HG03060 (cell line): ENCODE measurements around the gene DUOX1.

ENCODE experiments used
- ATAC-seq: cut with Tn5 transposase; IDR thresholded peaks from one replicate; pipeline ENCODE4 v1.9.1; 2021; ENCODE audit warnings: low read depth, moderate number of reproducible peaks; ENCODE audit not compliant: unreplicated experiment

Gene DUOX1

DNA sequence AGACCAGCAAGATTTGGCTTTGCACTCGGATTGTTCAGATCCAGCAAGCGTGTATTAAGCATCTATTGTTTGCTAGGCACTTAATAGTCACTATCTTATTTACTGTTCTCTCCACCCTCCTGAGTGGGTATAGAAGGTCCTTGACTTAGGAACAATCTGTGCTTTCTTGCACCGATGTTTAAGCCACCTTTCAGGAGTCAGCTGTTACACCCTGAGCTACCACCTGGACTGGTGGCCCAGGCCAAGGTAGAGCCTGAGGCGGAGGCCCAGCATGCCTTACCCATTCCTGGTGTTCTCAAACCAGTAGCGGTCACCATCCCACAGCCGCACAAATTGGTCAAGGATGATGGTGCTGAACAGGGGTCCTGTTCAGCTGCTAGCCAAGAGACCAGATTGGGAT, 10.0 kb downstream of the DUOX1 start:
- ATAC-seq = no peak

DNA sequence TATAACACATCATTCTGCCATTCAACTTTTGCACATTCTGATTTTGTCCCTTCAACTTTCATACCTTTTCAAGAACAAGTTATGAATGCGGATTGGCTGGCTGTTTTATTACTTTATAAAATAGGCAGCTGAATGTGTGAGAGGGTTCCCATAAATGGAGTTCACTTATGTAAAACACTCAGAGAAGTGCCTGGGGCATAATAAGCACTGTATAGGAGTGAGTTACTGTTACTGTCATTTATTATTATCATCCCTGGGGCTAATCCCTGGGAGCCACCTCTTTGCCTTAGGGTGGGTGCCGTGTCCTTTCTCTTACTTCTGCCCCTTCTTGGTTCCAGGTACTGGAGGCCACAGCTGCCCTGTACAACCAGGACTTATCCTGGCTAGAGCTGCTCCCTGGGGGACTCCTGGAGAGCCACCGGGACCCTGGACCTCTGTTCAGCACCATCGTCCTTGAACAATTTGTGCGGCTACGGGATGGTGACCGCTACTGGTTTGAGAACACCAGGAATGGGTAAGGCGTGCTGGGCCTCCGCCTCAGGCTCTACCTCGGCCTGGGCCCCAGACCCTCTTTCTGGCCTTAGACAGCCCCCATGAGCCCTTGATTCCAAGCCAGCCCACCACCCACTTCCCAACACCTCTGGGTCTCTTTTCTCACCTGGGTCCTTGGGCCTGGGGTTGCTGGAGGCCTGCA, 10.9 kb downstream of the DUOX1 start:
- ATAC-seq = no peak

DNA sequence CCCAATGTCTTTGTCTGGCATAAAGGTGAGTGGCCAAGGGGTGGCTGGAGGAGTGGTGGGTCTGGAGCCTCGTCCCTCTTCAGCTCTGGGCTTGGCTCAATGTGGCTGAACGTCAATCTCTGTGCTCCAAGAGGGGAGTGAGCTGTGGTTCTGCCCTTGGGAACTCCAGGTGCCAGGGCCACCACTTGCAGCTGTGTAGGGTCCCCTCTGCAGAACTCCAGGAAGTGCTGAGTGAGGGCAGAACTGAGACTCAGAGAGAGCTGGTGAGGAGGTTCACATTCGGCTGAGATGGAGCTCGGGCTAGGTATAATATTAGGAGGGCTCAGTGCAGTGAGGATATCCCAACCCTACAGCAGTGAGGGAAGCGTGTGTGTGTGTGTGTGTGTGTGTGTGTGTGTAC, 11.6 kb downstream of the DUOX1 start:
- no peak for ATAC-seq

DNA sequence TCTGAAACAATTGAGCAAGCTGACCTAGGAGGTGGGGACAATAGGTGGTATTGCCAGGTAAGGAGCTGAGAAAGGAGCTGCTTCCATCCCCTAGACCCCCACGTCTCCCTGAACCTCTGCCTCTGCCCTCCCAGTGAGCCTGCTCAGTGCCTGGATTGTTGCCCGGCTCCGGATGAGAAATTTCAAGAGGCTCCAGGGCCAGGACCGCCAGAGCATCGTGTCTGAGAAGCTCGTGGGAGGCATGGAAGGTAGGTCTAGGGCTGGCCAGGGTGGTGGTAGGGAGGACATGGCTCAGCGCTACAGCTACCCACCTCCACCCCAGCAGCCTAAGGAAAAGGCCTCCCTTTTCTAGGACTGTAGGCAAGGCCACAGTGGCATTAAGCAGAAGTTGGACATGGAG, 13.3 kb downstream of the DUOX1 start:
- no peak for ATAC-seq

DNA sequence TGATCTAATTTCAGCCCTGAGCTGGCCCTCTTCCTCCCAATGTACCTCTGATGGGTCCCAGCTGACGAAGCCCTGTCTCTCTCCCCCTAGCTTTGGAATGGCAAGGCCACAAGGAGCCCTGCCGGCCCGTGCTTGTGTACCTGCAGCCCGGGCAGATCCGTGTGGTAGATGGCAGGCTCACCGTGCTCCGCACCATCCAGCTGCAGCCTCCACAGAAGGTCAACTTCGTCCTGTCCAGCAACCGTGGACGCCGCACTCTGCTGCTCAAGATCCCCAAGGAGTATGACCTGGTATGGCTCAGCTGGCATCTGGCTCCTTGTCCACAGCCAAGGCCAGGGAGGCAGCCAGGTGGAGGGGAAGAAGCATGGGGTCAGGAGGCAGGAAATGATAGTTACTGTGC, 14.2 kb downstream of the DUOX1 start:
- ATAC-seq = no peak

DNA sequence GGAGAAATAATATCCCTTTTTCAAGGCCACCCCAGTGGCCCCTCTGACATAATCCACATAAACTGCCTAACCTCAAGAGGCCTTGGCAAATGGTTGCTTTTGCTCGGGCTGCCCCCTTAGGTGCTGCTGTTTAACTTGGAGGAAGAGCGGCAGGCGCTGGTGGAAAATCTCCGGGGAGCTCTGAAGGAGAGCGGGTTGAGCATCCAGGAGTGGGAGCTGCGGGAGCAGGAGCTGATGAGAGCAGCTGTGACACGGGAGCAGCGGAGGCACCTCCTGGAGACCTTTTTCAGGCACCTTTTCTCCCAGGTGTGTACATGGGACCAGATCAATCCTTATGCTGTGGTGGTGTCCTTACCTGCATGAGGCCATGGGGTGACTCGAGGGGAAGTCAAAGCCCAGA, 15.0 kb downstream of the DUOX1 start:
- ATAC-seq = no peak

DNA sequence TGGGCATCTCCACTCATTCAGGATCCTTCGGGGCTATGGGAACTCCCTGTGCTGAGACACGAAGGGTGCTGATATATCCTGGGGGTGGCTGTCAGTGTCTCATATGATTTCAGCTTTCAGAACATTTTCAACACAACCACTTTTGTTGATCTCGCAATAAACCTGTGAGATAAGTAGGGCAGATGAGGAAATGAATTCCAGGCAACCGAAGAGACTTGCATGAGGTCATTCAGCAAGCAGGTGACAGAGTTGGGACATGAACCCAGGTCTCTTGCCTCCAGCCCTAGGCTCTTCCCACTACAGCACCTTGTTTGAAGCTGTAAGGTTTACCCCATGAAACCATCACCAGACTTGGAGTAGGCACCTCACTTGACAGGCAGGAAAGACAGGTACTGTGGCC, 16.6 kb downstream of the DUOX1 start:
- ATAC-seq = no peak

DNA sequence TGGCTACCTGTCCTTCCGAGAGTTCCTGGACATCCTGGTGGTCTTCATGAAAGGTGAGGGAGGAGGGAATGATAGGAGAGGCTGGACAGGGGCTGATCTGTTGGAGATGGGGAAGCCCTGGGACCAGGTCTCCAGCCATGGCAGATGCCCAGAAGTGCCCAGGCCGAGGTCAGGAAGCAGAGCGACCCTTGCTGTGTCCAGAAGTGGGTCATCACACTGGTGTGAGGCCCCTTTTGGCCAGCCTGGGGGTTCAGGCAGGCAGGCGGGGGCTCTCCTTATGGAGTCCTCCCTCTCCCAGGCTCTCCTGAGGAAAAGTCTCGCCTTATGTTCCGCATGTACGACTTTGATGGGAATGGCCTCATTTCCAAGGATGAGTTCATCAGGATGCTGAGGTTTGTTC, 17.8 kb downstream of the DUOX1 start:
- no peak for ATAC-seq

DNA sequence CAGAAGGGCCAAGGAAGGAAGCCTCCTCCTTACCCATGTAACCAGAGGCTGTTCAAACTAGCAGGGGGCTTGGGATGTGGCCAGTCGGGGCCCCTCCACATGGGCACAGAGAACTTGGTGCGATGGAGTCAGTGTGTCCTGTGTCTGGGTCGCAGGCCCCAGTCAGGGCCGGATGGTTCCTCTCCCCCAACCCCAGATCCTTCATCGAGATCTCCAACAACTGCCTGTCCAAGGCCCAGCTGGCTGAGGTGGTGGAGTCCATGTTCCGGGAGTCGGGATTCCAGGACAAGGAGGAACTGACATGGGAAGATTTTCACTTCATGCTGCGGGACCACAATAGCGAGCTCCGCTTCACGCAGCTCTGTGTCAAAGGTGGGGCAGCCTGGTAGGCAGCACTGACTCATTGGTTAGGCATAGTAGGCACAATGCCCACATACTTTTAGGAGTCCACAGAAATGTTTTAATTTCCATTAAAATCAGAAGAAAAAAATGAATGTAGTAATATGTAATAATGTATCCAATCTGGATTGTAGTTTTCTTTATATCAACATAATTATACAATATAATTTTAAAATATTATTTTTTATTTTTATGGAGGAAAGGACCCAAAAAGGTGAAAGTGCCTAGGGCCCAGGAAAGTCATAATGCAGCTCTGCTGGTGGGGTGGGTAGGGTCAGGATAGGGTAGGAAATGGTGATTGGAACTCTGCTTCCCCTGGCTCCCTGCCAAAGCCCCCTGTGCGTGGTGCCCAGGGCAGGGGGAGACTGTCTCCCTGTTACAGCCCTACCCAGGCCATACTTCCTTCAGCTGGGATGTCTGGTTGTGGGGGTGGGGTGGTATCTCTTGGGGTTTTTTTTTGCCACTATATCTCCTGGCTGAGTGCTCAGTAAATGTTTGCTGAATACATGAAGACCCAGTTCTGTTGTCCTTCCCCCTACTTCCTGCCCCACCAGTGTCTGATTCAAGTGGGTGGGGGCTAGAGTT, 18.6 kb downstream of the DUOX1 start:
- ATAC-seq = no peak

DNA sequence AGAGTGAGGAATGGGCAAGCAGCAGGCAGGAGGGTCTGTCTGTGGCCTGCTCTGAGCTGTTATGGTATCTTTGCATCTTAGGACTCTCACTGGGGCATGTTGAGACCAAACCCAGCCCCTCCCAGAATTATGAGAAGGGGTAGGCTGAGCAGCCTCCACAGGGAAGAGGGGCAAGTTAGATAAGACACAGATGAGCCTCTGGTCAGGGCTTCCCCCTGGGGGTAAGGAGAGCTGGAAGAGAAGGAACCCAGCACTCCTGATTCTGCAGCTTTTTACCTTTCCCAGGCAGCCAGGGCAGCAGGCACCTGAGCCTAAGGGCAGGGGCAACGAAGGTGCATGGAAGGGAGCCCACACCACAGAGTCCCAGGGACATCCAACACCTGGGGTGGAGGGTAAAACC, 19.3 kb downstream of the DUOX1 start:
- no peak for ATAC-seq

DNA sequence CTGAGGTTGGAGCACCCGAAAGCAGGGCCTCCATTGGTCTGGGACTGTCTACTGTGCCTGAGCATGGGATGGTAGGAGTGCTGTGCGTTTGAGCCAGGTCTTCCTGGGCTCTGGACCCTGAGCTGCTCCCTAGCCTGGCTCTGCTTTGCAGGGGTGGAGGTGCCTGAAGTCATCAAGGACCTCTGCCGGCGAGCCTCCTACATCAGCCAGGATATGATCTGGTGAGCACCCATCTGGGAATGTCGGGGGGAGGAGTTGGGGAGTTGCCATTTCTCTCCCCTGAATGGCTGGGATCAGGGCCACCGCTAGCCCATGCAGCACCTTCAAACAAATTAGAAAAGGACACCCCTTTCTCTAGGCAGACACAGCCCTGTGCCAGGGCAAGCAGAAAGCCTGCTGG, 20.7 kb downstream of the DUOX1 start:
- no peak for ATAC-seq

DNA sequence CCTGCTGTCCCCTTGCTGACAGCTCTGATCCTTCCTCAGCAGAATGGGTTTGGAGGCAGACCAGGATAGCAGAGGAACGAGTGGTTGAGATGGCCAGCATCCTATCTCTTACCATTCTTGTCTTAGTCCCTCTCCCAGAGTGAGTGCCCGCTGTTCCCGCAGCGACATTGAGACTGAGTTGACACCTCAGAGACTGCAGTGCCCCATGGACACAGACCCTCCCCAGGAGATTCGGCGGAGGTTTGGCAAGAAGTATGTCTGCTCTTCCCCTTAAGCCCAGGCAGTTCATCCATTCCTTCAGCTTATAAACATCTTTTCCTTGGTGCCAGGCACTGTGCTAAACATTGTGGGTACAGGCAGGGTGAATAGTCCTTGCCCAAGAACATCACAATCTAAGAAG, 21.2 kb downstream of the DUOX1 start:
- ATAC-seq = no peak

DNA sequence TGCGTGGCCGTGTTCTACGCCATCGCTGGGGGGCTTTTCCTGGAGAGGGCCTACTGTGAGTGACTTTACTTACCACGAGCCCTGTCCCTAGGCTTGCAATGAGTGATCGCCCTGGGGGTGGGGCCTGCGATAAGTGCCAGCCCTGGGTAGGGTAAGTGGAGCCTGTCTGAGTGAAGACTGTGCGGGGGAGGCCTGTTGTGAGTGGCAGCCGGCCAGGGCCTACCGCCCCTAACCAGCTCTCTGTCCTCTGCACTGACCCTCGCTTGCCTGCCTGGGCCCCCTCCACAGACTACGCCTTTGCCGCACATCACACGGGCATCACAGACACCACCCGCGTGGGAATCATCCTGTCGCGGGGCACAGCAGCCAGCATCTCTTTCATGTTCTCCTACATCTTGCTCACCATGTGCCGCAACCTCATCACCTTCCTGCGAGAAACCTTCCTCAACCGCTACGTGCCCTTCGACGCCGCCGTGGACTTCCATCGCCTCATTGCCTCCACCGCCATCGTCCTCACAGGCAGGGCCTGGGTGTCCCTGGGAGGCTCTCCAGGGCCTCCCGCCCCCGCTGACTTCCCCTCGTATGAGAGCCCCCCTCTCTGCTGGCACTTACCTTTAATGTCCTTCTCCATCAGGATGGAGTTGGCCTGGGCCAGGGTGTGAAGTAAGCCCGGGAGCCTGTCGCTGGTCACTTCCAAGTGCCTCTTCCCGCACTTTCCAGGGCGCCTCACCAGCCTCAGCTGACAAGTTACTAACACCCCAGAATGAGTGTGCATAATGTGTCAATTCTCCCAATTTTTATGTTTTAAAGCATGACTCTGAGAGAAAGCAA, 22.4 kb downstream of the DUOX1 start:
- ATAC-seq = no peak

DNA sequence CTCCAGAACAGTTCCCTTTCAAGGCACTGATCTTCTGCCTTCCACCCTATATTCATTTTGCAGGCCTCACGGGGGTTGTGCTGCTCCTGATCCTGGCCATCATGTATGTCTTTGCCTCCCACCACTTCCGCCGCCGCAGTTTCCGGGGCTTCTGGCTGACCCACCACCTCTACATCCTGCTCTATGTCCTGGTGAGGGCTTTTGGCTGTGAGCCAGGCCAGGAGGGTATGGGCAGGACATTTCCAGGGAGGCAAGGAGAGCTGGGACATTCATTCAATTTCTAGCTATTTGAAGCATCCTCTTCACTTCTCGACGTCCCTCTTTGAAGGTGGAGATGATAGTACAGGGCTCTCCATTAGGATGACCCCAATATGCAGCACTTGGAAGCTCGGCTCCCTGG, 25.9 kb downstream of the DUOX1 start:
- no peak for ATAC-seq

DNA sequence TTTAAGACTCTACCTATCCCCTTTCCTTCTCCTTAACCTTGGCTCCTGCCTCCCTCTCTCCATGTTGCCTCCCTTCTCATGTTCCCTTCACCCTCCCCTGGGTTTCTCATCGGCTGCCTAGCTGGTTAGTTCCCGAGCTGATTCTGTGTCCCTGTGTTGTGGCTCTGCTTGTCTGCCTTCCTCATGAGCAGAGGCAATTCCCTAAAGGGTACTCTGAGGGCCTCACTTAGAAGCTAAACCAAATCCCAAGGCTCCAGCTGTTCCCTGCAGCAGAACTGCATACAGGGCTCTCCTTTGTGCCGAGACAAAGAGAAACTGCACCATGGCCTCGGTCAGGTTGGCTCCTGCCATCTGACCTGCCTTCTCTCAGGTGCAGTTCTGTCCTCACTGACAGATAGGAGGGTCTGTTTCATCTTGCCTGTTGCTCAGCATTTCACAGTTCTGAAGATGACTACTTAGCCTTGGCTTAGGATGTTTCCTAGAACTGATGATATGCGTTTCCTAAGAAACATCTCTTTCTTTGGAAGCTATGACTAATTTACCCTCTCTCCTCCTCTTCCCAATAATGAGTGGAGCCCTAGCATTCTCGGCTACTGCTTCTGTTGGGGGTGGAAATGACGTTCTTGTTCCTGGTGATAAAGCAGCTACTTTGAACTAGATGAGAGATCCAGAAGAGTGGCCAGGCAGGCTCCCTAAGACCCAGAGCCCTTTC, 27.1 kb downstream of the DUOX1 start:
- no peak for ATAC-seq

DNA sequence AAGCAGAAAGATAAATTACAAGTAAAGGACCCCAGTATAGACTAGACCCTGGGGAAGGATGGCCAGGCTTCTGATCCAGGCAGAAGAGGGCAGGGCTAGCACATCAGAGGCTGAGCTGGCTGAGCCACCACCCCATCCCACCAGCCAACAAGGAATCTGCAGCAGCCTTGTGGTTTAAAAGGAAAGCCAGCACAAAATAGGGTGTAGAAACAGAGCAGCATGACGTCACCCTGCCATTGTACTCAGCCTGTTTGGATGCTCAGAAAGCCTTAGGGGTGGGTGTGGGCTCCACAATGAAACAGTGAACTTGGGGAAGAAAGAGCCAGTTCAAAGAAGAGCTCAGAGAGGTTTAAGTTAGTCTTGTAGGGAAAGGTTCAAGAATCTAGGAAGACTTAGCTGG, 28.2 kb downstream of the DUOX1 start:
- ATAC-seq = no peak

DNA sequence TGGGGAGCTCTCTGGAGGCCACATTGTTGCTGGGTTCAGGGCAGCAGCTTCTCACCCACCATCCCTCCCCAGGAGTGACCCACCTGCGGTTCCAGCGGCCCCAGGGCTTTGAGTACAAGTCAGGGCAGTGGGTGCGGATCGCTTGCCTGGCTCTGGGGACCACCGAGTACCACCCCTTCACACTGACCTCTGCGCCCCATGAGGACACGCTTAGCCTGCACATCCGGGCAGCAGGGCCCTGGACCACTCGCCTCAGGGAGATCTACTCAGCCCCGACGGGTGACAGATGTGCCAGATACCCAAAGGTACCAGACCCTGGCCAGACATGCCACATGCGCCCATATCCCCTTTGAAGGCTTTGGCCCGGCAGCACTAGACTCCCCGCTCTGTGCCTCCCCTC, 31.9 kb downstream of the DUOX1 start:
- ATAC-seq = no peak

DNA sequence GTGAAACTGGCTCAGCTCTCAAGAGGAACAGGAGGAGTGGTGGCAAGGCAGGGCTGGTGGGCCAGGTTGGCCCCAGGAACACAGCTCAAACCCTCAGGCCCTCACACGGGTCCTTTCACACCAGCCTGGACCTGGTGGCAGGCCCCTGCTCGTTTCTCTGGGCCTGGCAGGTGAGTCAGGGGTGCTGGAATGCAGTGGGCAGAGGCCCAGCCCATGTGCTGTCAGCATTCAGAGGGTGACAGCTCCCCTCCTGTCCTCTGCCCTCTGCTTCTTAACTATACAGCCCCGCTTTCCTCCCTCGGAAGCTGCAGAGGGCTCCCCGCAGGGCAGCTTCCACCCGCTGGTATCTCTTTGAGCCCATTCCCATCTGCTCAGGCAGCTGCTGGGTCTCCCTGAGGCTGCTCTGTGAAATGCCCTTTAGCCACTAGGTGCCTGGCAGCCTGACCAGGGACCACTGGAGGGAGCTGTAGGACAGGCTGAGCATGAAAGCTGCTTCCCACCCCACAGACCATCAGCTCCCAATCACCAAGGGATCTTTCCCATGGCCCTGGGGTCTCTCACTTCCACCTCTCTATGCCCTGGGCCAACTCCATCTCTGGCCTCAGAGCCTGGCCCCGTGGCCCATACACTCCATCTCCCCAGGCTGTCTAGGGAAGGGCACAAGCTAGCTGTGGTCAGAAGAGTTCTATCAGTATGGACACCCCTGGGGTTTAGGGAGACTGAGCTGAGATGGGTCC, 33.1 kb downstream of the DUOX1 start:
- no peak for ATAC-seq

DNA sequence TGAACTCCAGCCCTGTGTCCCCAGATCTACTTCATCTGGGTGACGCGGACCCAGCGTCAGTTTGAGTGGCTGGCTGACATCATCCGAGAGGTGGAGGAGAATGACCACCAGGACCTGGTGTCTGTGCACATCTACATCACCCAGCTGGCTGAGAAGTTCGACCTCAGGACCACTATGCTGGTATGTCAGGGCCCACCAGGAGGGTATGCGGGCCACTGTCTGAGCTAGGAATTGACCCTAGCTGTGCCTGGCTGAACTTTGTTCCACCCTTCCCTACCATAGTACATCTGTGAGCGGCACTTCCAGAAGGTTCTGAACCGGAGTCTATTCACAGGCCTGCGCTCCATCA, 33.7 kb downstream of the DUOX1 start:
- ATAC-seq = no peak

DNA sequence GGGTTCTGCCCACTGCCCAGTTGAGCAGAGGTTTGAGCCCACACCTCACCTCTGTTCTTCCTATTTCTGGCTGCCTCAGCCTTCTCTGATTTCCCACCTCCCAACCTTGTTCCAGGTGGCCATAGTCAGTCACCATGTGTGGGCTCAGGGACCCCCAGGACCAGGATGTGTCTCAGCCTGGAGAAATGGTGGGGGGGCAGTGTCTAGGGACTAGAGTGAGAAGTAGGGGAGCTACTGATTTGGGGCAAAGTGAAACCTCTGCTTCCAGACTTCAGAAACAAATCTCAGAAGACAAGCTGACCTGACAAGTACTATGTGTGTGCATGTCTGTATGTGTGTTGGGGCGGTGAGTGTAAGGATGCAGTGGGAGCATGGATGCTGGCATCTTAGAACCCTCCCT, 35.1 kb downstream of the DUOX1 start:
- no peak for ATAC-seq
